Nephron progenitor cell (in vitro differentiated cells): Measurements from ENCODE around the gene RIBC1.
A peak's percentile ranks its signal among the peaks of the same experiment; 100 is the strongest.

ENCODE experiments used
- DNase-seq: peaks from one replicate; pipeline ENCODE4 v3.0.0; 2021
- H3K27ac Mint-ChIP-seq: 2 replicates; pipeline ENCODE4 v1.8.0; 2021; ENCODE audit warnings: mild to moderate bottlenecking, moderate library complexity, mixed read lengths
- H3K27me3 Mint-ChIP-seq: 2 replicates; pipeline ENCODE4 v1.8.0; 2021; ENCODE audit warnings: mild to moderate bottlenecking, low read depth, mixed read lengths; ENCODE audit not compliant: poor library complexity
- H3K36me3 Mint-ChIP-seq: 2 replicates; pipeline ENCODE4 v1.8.0; 2021; ENCODE audit warnings: low read depth, mixed read lengths
- H3K4me1 Mint-ChIP-seq: 2 replicates; pipeline ENCODE4 v1.8.0; 2021; ENCODE audit warnings: mixed read lengths
- H3K4me3 Mint-ChIP-seq: 2 replicates; pipeline ENCODE4 v1.8.0; 2021; ENCODE audit warnings: mild to moderate bottlenecking, moderate library complexity, mixed read lengths
- H3K9me3 Mint-ChIP-seq: 2 replicates; pipeline ENCODE4 v1.8.0; 2021; ENCODE audit warnings: mild to moderate bottlenecking, moderate library complexity, mixed read lengths
- TF ChIP-seq, protein P1 (sequence below): fragments of 200-600 bp; sonication (generic); IDR thresholded peaks from 2 replicates; pipeline ENCODE4 v1.5.0; 2021; ENCODE audit warnings: antibody characterized with exemption

RIBC1 gene

DNA sequence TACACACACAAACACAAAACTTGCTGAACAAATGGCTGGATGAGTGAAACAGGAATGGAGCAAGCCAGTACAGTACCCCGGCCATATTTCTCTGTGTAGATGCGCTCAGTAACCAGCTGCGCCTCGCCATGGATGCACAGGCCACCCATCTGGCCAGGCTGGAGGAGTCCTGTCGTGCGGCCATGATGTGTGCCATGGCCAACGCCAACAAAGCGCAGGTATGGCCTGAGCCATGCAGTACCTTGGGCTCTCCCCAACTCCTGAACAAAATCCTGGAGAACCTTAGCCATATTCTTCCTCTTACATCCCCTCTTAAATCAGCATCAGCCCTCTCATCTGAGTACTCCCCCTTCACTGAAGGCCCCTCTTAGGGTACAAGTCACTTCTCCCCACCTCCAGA is 7.1 kb downstream of the RIBC1 start:
- no peak for DNase-seq
- Mint-ChIP-seq H3K27me3 (no peaks in the 10 kb centered on the region), H3K36me3 (peaks cover 7% of the 10 kb centered on the region), H3K4me3 (no peak overlapping the region), H3K4me1 (peaks cover 4% of the 10 kb centered on the region), H3K27ac (no peak overlapping the region), H3K9me3 (peaks cover 76% of the 10 kb centered on the region)
- TF ChIP-seq, protein P1, sequence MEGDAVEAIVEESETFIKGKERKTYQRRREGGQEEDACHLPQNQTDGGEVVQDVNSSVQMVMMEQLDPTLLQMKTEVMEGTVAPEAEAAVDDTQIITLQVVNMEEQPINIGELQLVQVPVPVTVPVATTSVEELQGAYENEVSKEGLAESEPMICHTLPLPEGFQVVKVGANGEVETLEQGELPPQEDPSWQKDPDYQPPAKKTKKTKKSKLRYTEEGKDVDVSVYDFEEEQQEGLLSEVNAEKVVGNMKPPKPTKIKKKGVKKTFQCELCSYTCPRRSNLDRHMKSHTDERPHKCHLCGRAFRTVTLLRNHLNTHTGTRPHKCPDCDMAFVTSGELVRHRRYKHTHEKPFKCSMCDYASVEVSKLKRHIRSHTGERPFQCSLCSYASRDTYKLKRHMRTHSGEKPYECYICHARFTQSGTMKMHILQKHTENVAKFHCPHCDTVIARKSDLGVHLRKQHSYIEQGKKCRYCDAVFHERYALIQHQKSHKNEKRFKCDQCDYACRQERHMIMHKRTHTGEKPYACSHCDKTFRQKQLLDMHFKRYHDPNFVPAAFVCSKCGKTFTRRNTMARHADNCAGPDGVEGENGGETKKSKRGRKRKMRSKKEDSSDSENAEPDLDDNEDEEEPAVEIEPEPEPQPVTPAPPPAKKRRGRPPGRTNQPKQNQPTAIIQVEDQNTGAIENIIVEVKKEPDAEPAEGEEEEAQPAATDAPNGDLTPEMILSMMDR: no peak

DNA sequence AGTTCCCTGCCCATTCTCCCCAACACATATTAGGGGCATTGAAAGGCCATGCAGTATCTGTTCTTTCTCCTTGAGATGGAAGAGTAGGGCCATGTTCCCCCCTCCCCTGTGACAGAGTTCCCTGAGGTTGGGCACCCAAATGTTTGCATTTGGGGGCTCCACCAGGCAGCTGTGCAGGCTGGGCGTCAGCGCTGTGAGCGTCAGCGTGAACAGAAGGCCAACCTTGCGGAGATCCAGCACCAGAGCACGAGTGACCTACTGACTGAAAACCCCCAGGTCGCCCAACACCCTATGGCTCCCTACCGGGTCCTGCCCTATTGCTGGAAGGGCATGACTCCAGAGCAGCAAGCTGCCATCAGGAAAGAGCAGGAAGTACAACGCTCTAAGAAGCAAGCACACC is 7.6 kb downstream of the RIBC1 start:
- TF ChIP-seq, protein P1: no peak
- peaks cover 74% of the 10 kb centered on the region for H3K9me3 Mint-ChIP-seq
- peaks cover 7% of the 10 kb centered on the region for H3K36me3 Mint-ChIP-seq
- H3K4me1 Mint-ChIP-seq: peaks cover 9% of the 10 kb centered on the region
- H3K27ac Mint-ChIP-seq: no peak overlapping the region
- H3K4me3 Mint-ChIP-seq: no peak overlapping the region
- H3K27me3 Mint-ChIP-seq: no peaks in the 10 kb centered on the region
- DNase-seq: no peak

DNA sequence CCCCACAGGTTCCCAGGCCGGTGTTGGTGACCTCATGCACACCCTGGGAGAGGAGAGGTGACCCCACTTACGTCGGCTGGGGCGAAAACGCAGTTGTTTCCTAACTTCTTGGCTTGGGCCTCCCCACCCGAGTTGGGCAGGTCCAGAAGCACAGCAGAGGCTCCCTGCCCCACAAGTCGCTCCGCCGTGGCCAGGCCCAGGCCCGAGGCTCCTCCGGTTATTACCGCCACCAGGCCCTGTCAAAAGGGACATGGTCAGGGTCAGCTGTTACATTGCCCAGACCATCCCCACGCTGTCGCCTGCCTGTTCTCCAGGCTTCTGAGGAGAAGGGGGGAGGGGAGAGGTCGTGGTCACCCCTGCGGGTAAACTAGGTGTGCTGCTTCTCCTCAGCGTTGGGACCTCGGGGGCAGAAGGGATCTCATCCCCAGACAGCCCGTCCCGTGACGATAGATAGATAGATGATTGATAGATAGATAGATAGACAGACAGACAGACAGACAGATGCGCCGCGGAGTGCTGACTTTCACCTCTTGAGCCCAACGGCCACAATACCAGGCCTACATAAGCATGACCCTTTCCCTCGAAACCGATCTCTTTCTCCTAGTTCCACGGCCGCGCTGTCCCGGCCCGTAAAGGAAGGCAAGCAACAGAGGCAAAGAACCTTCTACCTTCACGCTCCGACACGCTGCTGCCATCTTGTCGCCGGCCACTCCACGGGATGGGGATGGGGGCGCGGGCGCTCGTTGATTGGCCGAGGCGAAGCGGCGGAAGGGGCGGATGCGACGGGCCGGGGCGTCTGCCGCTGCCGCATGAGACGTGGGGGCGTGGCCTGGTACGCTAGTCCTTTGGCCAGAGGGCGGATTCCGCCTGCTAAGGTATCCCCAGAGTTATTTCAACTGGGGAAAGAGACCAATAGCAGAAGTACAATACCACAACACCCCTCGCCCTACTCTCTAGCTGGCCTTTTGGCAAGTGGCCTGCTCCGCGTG is 11.3 kb downstream of the RIBC1 start, which contains the start of gene HSD17B10:
TSS of gene HSD17B10 (minus strand) at position 720 of the 989 bp plus-strand sequence. CDS start at position 695, 25 bp downstream.
- DNase-seq: peak; percentile 89
- H3K4me1 Mint-ChIP-seq: peaks cover 13% of the 10 kb centered on the region
- H3K36me3 Mint-ChIP-seq: peaks cover 7% of the 10 kb centered on the region
- H3K9me3 Mint-ChIP-seq: peaks cover 74% of the 10 kb centered on the region
- peaks cover 20% of the 10 kb centered on the region for H3K27me3 Mint-ChIP-seq
- peak within 1 kb of the TSS; percentile 94 for H3K27ac Mint-ChIP-seq
- peak within 1 kb of the TSS; percentile 96 for H3K4me3 Mint-ChIP-seq
- TF ChIP-seq, protein P1: no peak

DNA sequence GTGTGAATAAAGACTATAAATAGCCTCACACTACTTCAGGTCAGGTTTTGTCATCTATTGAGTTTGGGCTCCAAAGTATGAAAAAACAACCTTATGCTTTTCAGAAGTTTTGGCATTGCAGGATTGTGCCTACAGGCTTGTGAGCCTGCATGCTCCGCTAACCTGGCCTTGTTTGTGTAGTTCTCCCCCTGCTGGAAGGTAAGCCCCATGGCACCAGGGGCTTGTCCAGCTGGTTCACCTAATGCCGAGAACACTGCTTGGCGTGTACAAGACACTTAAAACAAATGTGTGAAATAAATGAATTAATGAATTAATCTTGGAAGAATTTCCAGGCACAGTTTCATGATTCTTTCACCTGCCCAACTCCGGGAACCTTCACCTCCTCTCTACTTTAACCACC is 13.3 kb downstream of the RIBC1 start:
- DNase-seq: peak; percentile 61
- H3K4me1 Mint-ChIP-seq: peaks cover 19% of the 10 kb centered on the region
- TF ChIP-seq, protein P1: peak; percentile 65
- H3K9me3 Mint-ChIP-seq: peaks cover 69% of the 10 kb centered on the region
- H3K27me3 Mint-ChIP-seq: peaks cover 40% of the 10 kb centered on the region
- peaks cover 7% of the 10 kb centered on the region for H3K36me3 Mint-ChIP-seq
- H3K27ac Mint-ChIP-seq: no peak overlapping the region
- H3K4me3 Mint-ChIP-seq: no peak overlapping the region

DNA sequence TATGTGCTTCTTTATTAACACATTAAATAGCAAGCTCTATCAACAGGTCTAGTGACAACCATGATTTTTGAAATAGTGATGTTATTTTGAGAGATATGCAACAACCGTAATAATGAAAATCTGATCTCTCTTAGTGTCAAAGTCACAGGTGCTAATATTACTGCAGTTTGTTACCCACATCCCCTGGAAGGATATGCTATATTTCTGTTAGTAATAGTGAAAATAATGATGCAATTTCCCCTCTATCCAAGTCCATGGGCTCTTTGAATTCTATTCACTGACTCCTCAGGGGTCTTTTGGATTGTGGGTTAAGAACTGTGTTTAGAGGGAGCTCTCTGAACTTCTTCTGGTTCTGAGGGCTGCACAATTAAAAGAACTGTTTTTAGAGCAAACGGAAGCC is 14.5 kb downstream of the RIBC1 start:
- Mint-ChIP-seq H3K36me3 (peaks cover 2% of the 10 kb centered on the region), H3K27ac (no peak overlapping the region), H3K4me1 (peaks cover 19% of the 10 kb centered on the region), H3K4me3 (no peak overlapping the region), H3K27me3 (peaks cover 45% of the 10 kb centered on the region), H3K9me3 (peaks cover 64% of the 10 kb centered on the region)
- DNase-seq: no peak
- TF ChIP-seq, protein P1: no peak
